Measurements from ENCODE around the gene PRDX6.
"Not testable (repeated sequence)": the region's sequence is repeated elsewhere in the genome, so short reads cannot be mapped to it uniquely, and the experiment has no call there.

Gene PRDX6

DNA sequence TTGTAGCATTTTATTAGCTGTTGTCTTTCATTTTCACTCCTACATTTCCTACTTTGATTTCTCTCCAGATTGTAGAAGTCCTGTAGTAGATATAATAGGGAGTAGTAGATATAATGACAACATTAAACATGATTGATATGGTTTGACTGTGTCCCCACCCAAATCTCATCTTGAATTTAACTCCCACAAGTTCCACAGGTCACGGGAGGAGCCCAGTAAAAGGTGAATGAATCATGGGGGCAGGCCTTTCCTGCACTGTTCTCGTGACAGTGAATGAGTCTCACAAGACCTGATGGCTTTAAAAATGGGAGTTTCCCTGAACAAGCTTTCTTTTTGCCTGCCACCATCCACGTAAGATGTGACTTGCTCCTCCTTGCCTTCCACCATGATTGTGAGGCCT is 7.5 kb upstream of the PRDX6 start:
- no peak for DNase-seq

DNA sequence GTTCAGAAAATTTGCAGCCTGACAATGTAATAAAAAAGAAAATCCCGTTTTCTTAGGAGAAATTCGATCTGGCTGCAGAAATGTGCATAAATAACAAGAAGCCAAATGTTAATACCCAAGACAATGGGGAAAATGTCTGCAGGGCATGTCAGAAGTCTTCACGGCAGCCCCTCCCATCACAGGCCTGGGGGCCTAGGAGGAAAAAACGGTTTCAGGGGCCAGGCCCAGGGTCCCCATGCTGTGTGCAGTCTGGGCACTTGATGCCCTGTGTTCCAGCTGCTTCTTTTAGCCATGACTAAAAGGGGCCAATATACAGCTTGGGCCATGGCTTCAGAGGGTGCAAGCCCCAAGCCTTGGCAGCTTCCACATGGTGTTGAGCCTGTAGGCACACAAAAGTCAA is 6.5 kb upstream of the PRDX6 start:
- DNase-seq, result no peak

DNA sequence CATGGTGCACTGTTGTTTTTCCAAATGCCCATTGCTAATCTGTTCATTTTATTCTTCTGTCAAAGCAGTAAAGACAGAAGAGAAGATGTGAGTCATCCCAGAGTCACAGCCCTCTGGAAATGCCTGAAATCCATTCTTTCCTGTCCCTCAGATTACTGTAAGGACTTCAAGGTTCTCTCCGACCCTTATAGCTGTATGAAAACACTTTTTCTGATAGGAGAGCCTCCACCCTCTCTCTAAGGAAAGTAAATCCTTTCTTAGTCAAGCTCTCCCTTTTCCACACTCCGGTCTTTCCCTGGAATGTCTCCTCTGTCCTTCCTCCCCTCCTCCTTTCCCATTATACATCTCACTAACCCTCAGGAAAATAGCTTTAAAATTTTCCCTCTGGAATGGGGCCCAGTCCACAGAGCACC is 3.5 kb upstream of the PRDX6 start:
- DNase-seq, result no peak

DNA sequence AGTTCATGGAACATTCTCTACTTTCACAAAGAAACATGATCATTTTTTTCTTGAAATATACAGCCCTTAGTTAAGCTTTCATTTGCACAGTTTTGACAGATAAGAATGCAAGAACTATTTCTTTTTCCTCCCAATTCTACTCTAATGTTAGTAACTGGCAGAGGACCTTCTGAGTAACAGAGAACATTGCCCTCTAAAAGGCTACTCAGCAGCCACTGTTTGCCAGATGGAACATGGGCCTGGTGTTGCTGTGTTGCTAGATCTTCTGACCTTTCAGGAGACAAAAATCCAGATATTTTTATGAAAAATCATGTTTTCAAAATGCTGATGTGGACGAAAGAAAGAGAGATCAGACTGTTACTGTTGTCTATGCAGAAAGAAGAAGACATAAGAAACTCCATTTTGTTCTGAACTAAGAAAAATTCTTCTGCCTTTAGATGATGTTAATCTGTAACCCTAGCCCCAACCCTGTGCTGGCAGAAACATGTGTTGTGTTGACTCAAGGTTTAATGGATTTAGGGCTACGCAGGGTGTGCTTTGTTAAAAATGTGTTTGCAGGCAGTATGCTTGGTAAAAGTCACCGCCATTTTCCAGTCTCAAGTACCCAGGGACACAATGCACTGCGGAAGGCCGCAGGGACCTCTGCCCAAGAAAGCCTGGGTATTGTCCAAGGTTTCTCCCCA is 2.9 kb upstream of the PRDX6 start:
- DNase-seq, result no peak

DNA sequence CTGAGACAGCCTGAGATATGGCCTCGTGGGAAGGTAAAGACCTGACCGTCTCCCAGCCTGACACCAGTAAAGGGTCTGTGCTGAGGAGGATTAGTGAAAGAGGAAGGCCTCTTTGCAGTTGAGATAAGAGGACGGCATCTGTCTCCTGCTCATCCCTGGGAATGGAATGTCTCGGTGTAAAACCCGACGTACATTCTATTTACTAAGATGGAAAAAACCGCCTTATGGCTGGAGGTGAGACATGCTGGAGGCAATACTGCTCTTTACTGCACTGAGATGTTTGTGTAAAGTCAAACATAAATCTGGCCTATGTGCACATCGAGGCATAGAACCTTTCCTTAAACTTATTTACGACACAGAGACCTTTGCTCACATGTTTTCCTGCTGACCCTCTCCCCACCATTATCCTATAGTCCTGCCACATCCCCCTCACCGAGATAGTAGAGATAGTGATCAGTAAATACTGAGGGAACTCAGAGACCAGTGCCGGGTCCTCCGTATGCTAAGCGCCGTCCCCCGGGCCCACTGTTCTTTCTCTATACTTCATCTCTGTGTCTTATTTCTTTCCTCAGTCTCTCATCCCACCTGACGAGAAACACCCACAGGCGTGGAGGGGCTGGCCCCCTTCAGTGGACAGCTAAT is 2.2 kb upstream of the PRDX6 start:
- DNase-seq, result not testable (repeated sequence)

DNA sequence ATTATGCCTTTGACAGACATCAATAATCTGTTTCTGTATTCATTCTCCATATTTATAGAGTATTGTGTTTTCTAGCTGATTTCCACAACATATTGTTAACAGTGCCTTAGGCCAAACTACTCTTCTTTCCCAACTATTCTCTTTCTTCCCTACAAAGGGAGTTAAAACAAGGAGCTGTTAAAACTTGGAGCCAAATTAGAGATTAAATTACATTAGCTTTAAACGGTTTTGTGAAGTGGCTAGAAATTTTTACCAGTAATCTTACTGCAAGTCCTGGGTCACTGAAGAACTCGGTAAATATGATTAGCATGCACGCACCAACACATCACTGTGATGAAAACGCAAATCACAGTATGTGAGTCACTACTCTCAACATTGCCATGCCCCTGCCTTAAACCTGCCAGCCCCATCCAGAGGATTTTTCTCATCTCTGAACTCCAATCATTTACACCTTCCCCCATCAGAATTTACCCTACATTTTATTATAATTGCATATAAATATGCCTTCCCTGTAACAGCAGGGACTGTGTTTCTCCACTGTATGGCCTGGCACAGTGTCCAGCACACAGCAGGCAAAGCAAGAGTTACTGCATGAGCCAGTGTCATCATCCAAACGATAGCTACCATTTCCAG is 1.5 kb upstream of the PRDX6 start:
- no peak for DNase-seq

DNA sequence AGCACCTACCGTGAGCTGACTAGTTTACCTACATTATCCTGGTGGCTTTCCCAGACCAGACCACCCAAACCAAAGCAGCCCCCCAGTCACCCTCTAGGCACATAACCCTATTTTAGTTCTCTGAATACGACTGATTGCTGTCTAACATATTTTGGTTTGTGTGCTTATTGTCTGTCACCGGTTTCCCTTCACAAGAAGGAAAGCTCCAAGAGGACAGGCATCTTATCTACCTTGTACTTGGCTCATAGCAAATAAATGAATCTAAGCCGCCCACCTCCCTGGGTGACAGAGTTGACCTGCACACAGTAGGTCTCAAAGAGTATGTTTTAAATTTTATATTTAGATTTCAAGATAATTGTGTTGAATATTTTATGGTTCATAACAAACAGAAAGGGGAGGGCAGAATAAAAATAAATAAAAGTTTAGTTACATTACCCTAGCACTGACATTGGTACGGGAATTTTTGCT is 904 bp upstream of the PRDX6 start:
- no peak for DNase-seq

DNA sequence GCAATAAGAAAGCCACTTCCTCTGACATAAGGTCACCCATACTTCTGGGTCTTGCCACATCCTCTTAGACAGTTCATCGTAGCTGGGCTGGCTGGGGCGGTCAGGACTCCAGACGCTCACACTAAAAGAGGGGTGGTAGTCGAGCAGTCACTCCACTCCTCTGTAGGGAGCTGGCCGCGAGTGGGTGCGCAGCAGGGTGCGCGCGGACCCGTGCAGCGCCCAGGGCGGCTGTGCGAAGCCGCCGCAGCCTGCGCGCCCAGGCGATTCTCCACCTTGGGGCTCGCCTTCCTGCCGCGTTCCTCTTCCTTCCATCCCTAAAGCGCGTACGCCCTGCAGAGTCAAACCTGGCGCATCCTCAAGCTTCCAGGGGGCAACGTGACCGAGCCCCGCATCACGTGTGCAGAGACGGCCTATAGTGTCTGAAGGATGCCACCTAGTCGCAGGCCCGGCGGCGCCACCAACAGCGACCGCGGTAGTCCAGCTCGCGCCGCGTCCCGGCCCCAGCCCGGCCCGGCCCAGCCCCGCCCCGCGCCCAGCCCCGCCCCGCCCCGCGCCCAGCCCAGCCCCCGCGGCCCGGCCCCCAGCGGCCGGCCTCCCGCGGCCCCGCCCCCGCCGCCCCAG is 360 bp upstream of the PRDX6 start:
- DNase-seq, result peak; percentile 82

DNA sequence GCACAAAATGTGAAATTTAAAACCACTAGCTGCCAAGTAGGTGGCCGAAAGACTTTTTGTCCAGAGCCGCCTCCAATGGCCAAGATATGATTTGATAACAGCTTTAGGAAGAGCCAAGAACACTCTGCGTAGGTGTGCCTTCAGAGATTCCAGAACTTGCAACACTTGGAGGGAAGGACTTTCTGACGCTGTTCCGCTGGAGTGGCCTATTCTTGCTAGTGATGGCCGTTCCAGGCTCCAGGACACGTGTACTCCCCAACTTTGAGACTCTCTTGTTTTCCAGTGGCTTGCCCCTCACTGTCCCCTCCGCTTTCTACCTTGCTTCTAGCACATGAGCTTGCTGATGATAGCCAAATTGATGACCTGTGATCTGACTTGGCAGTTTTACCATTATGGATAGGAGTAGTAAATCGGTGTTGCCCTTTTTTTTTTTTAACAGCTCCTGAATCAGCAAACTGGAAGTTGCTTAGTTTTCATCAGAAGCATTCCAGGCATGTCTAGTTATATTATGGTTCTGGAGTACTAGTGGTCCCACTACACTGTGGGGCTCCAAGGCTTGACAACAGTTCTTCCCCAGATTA is 1.0 kb downstream of the PRDX6 start:
- DNase-seq, result no peak

DNA sequence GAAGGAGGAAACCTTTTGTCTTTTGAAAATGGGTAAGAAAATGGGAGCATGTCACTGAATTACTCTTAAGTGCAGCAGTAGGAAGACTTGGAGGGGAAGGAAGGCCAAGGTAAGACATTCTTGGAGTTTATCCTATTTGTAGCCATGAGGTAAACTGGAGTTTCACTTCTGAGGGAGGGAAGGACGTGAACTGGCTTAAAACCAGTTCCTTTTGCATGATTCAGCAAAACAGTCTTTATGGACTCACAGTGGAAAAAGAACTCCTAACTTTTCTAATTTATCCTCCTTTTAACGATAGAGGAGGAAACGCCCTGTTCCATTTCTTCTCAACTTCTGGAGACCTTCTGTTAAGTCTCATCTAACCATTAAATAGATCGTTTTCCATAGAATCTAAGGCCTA is 2.5 kb downstream of the PRDX6 start:
- DNase-seq, result no peak

DNA sequence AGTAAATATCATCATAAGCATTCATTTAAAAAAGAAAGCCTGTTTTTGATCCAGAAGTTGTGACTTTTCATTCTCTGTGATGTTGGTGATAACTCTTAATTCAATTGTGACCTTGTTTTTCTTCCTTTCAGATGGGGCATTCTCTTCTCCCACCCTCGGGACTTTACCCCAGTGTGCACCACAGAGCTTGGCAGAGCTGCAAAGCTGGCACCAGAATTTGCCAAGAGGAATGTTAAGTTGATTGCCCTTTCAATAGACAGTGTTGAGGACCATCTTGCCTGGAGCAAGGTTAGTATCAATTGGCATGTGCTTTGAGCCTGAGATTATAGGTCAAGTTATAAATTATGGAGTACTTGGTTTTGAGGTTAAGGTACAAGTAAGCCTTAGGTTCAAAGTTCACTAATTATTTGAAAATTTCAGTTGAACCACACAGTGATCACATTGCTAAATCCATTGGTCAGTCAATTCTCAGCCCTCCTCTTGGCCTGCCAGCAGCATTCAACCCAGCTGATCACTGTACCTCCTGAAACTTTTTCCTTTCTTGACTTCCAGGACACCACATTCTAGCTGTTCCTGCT is 4.1 kb downstream of the PRDX6 start:
- no peak for DNase-seq

DNA sequence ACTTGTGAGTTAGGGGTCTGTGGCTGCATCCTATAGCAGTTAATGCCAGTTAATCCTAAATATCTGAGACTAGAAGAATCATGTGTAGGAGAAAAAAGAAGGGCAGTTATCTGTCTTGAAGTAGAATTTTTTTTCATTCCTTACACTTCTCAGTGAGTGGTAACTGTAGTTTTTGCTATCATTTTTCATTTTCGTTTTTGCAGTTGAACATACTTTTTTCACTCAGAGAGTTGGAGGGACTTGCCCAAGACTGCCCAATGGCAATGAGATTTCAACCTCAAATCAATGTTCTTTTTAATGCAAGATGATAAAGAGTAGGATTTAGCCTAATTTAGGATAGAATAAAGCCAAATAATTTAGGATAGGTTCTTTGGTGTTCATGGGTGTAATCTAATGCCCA is 5.5 kb downstream of the PRDX6 start:
- DNase-seq, result no peak

DNA sequence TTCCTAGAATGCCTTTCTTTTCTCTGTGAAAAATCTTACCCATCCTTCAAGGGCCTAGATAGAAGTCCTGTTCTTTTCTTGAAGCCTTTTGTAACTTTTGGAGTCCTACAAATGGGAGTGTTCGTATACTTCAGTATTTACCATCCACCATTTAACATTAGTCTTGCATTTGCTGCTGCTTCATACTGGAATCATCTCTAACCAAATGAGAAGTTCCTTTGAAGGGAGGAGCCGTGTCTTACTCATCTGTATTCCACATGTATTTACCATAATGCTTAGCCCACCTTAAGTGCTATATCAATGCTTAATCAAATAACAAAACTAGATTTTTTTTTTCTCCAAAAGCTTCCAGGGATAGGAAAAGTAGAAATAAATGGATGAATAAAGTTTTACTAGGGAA is 7.1 kb downstream of the PRDX6 start:
- no peak for DNase-seq

DNA sequence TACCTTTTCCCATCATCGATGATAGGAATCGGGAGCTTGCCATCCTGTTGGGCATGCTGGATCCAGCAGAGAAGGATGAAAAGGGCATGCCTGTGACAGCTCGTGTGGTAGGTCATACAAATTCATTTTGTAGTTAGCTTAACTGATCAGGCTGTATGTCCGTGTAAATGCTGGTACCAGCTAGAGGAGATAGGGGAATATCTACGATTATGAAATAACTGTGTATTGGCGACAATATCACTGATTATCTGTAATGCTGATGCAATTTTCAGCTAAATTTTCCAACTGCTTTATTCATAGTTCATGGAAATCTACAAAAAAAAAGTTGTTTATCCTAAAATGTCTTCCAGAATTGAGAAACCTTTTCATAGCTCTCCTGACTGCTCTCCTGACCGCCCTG is 8.3 kb downstream of the PRDX6 start:
- DNase-seq, result no peak

DNA sequence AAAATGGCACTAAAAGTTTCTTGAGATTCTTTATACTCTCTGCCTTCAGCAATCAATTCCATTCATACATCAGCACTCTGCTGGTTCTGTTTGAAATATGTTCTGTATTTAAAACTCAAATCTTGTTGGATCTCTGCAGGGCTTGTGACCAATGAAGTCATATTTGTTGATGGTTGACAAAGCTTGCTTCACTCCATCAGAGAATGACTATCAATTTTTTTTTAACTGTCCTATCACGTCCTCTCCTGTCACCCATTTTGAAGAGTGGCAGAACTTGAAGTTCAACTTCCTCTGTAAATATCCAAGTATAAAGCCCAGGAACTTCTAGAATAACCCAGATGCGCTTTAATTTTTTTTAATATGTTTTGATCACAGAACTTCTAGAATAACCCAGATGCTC is 10.9 kb downstream of the PRDX6 start:
- no peak for DNase-seq

DNA sequence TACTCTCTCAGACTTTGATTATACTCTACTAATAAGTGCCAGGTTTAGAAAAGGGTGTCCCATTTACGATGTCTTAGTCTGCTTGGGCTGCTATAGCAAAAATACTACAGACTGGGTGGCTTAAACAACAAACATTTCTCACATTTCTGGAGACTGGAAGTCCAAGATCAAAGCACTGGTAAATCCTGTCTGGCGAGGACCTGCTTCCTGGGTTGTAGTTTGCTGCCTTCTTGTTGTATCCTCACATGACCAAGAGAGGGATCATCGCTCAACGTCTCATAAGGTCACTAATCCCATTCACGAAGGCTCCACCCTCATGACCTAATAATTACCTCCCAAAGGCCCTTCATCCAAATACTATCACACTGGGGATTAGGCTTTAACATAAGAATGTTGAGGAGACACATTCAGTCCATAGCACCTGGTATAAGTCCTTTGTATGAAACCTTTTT is 12.0 kb downstream of the PRDX6 start:
- DNase-seq, result no peak

DNA sequence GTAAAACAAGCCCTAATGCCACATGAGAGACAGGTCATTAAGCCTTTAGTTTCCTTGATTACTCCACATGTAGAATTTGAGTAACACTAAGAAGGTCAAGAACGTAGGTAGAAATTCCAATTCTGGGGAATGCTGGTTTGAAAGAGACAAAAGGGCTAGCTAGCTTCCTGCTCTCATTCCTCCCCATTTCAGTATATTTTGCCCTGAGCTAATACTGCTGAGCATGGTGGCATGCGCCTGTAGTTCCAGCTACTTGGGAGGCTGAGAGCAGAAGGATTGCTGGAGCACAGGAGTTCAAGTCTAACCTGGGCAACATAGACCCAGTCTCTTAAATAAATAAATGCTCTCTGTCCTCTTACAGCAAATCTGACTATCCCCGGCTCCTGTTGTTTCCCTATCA is 12.8 kb downstream of the PRDX6 start:
- DNase-seq, result no peak

DNA sequence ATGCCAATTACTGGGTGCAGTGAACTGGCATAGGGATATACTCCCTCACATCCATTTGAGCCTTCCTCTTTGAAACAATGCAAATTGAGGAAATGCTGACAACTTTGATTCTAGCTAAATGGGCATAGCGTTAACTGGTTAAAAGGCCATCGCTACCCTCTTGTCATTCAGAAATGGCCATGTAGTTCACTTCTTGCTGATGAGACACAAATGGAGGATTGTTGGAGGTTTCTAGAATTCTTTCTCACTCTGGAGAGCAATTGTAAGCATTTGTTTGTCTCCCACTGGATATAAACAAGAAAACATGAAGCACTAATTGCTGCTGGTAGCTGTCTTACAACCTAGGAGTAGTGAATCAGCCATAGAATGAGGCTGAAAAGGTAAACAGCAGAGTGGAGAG is 14.4 kb downstream of the PRDX6 start:
- no peak for DNase-seq

DNA sequence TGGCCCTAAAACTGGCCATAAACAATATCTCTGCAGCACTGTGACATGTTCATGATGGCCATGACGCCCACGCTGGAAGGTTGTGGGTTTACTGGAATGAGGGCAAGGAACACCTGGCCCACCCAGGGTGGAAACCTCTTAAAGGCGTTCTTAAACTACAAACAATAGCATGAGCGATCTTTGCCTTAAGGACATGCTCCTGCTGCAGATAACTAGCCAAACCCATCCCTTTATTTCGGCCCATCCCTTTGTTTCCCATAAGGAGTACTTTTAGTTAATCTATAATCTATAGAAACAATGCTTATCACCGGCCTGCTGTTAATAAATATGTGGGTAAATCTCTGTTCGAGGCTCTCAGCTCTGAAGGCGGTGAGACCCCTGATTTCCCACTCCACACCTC is 16.0 kb downstream of the PRDX6 start:
- DNase-seq, result not testable (repeated sequence)

DNA sequence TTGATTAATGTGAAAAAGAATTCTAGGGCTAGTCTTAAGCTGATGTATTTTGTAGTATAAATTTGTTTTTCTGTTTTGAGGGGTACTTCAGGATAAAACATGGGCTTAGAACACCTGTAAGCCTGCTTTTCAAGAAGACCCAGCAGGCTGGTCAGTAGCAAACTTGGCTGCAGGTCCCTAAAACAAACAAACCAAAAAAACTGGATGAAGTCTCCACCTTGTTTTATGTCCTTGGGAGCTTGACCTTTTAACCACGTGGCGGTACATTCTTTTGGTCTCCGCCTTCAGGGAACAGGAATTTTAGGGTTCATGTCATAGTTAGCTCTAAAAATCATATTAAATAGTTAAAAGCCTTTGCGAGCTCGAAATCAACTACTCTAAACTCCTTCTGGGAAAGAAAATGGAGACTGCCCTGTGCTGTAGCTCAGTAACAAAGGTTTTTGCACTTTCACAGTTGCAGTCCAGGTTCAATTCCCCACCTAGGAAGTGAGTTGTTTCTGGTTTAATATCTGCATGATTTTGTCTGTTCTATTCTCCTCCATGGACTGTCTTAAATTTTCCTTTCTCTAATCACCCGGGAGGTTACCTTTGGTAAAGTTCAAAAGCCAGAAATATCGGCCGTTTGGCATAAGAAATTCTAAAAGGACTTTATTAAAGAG is 18.6 kb downstream of the PRDX6 start:
- no peak for DNase-seq

DNA sequence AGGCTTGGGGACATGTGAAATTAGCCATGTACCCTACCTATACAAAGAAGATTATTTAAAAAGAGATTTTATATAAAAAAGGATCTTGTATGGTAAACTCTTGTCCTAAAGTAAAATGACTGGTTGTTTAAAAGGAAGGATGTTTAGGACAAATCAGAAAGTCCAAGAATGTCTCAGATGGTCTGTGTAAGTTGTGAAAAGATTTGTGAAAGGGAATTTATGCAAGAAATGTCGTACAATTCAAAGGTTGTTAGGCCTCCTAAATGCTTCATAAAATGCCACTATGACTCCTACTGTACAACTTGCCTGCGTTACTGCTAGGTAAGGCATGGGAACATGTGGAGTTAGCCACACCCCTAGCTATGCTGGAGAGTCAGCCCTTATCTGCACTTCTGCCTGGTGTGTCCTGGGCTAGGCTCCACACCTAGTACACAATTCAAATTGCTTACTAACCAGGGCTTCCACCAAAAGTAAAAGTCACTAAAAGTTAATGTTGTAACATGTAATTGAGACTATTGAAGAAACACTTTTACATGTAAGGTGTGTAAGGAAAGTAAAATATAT is 19.7 kb downstream of the PRDX6 start:
- DNase-seq, result no peak

DNA sequence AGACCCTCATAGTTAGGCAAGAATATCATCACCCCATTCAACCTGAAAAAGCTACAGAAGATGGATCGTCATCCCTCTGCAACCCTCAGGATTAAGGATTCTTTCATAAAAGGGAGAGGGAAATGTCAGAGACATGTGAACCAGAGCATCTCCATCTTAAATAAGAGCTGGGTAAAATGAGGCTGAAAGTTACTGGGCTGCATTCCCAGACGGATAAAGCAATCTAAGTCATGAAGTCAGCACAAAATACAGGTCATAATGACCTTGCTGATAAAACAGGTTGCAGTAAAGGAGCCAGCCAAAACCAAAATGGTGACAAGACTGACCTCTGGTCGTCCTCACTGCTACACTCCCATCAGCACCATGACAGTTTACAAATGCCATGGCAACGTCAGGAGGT is 22.6 kb downstream of the PRDX6 start:
- DNase-seq, result no peak

Data from stimulated activated CD4-positive, alpha-beta T cell treated with anti-CD3 and anti-CD28 coated beads, Interleukin-12 subunit alpha, Interleukin-12 subunit beta, amount 100 ng/mL, for 4 hours (primary cell).